H1 (cell line): Measurements from ENCODE around the gene GAB2.

Experiments used
- CEBPB ChIP-seq: IDR thresholded peaks from 2 replicates; pipeline ENCODE4 v1.6.1; 2012; ENCODE audit warnings: low read depth, low read length
- CREB1 ChIP-seq: IDR thresholded peaks from 2 replicates; pipeline ENCODE4 v1.6.1; 2012; ENCODE audit warnings: inconsistent platforms
- EP300 ChIP-seq, 2 experiments: IDR thresholded peaks; 1 replicate in 1 of 2; 2 replicates in 1 of 2; pipeline ENCODE4 v1.6.1; 2011 to 2012; ENCODE audit warnings: low read depth in 2 of 2, low read length in 2 of 2, mild to moderate bottlenecking in 2 of 2, borderline replicate concordance in 1 of 2, inconsistent platforms in 1 of 2, moderate library complexity in 1 of 2
- JUN ChIP-seq: IDR thresholded peaks from 2 replicates; pipeline ENCODE4 v1.6.1; 2011; ENCODE audit warnings: low read depth, mild to moderate bottlenecking, improper control_type of control experiment, low read length
- POLR2A ChIP-seq, 2 experiments: IDR thresholded peaks; 1 replicate in 1 of 2; 2 replicates in 1 of 2; pipeline ENCODE4 v1.6.1; 2011; ENCODE audit warnings: low read depth in 2 of 2, low read length in 2 of 2, mild to moderate bottlenecking in 2 of 2; ENCODE audit errors: control extremely low read depth in 1 of 2
- TF ChIP-seq, protein P1 (sequence below), 3 experiments: IDR thresholded peaks; 1 replicate in 2 of 3; 2 replicates in 1 of 3; pipeline versions ENCODE4 v1.5.1 to v1.6.1; 2011; ENCODE audit warnings: low read length in 3 of 3, mild to moderate bottlenecking in 3 of 3, inconsistent platforms in 2 of 3, low read depth in 1 of 3, moderate library complexity in 1 of 3; ENCODE audit not compliant: insufficient read depth in 1 of 3; ENCODE audit errors: control extremely low read depth in 1 of 3

DNA sequence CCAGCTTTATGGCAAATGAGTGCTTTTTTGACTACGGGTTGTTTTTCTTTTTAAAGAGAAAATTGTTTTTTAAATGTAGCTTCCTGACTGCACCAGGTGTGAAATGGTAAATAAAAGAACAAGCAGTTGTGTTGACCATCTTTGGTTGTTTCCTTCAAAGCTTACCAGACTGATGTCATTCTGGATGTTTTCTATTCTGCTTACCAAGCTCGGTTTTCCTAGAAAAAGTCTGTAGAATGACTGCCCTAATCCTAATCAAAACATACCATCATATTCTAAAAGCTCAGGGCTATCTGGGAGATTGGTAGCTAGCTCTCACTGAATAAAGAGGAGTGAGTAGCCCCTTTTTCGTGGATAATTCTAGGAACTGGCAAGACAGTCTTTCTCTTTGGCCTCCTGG, 77.7 kb downstream of the GAB2 start:
- TF ChIP-seq, protein P1, sequence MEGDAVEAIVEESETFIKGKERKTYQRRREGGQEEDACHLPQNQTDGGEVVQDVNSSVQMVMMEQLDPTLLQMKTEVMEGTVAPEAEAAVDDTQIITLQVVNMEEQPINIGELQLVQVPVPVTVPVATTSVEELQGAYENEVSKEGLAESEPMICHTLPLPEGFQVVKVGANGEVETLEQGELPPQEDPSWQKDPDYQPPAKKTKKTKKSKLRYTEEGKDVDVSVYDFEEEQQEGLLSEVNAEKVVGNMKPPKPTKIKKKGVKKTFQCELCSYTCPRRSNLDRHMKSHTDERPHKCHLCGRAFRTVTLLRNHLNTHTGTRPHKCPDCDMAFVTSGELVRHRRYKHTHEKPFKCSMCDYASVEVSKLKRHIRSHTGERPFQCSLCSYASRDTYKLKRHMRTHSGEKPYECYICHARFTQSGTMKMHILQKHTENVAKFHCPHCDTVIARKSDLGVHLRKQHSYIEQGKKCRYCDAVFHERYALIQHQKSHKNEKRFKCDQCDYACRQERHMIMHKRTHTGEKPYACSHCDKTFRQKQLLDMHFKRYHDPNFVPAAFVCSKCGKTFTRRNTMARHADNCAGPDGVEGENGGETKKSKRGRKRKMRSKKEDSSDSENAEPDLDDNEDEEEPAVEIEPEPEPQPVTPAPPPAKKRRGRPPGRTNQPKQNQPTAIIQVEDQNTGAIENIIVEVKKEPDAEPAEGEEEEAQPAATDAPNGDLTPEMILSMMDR (IDR thresholded peaks at IDR 0.05; ENCODE audit: control extremely low read depth in 1 of 3, insufficient read depth in 1 of 3, low read depth in 1 of 3, low read length in 3 of 3) = no peak
- TF ChIP-seq POLR2A (IDR thresholded peaks at IDR 0.05; ENCODE audit: control extremely low read depth in 1 of 2, low read depth in 2 of 2, low read length in 2 of 2) (no peak), CEBPB (no peak), EP300 (IDR thresholded peaks at IDR 0.05; ENCODE audit: borderline replicate concordance in 1 of 2, low read depth in 2 of 2, low read length in 2 of 2) (no peak), JUN (no peak), CREB1 (no peak)
